HL-60 (cell line): ENCODE results near the gene SMAD2.

Source experiments
- DNase-seq, 2 experiments: peaks; one replicate each; pipeline ENCODE4 v3.0.0-alpha.2; 2010 to 2020; ENCODE audit warnings: low read depth in 1 of 2, low spot score in 1 of 2
- H3K27ac ChIP-seq: fragments of 250-450 bp; sonication (Bioruptor Pico); replicated peaks from 2 replicates; pipeline ENCODE4 v1.5.1; 2020; ENCODE audit warnings: mild to moderate bottlenecking, moderate library complexity
- H3K27me3 ChIP-seq: fragments of 250-450 bp; sonication (Bioruptor Pico); 2 replicates; pipeline ENCODE4 v1.5.1; 2021; ENCODE audit warnings: mild to moderate bottlenecking, moderate library complexity; ENCODE audit not compliant: insufficient read depth, poor library complexity, severe bottlenecking
- H3K4me3 ChIP-seq: replicated peaks from 2 replicates; pipeline ENCODE4 v1.5.1; 2011; ENCODE audit warnings: mild to moderate bottlenecking, control low read depth, low read length; ENCODE audit not compliant: insufficient read depth
- CTCF ChIP-seq: IDR thresholded peaks from one replicate; pipeline ENCODE4 v1.5.1; 2011; ENCODE audit warnings: low read length, control low read depth, inconsistent platforms; ENCODE audit not compliant: insufficient read depth
- GABPA ChIP-seq: IDR thresholded peaks from 2 replicates; pipeline ENCODE4 v1.6.1; 2012; ENCODE audit warnings: low read depth
- POLR2AphosphoS5 ChIP-seq: IDR thresholded peaks from 2 replicates; pipeline ENCODE4 v1.6.1; 2012; ENCODE audit warnings: low read depth
- REST ChIP-seq: IDR thresholded peaks from 2 replicates; pipeline ENCODE4 v1.6.1; 2012; ENCODE audit warnings: low read depth; ENCODE audit not compliant: insufficient replicate concordance
- SPI1 ChIP-seq: IDR thresholded peaks from 2 replicates; pipeline ENCODE4 v1.6.1; 2012; ENCODE audit warnings: low read depth, mild to moderate bottlenecking, borderline replicate concordance

Gene SMAD2

GRCh38 chr18:47779381-47779780 lies 151.1 kb downstream of the SMAD2 start:
- H3K27me3 ChIP-seq = peaks cover 2% of the 10 kb centered on the region
- TF ChIP-seq CTCF (no peak), SPI1 (no peak)
- no peak for DNase-seq

GRCh38 chr18:47777626-47778025 lies 152.8 kb downstream of the SMAD2 start:
- H3K27ac ChIP-seq = no peak overlapping the region
- no peak for DNase-seq
- no peak for TF ChIP-seq POLR2AphosphoS5
- TF ChIP-seq SPI1 = no peak
- TF ChIP-seq CTCF = no peak
- TF ChIP-seq REST = no peak
- no peak for TF ChIP-seq GABPA
- H3K27me3 ChIP-seq = peaks cover 2% of the 10 kb centered on the region
- H3K4me3 ChIP-seq = no peak overlapping the region

More at GRCh38 chr18:47779381-47779780, 151.1 kb downstream of the SMAD2 start:
- H3K4me3 ChIP-seq = no peak overlapping the region
- no peak overlapping the region for H3K27ac ChIP-seq

- Histone ChIP-seq H3K27me3 (peaks cover 2% of the 10 kb centered on the region), H3K27ac (no peak overlapping the region), H3K4me3 (no peak overlapping the region)
- no peak for DNase-seq
- no peak for TF ChIP-seq SPI1
- no peak for TF ChIP-seq CTCF
- TF ChIP-seq GABPA = no peak
- no peak for TF ChIP-seq REST
- TF ChIP-seq POLR2AphosphoS5 = no peak
These were observed 154.5 kb downstream of the SMAD2 start for GRCh38 chr18:47775961-47776360.

DNA sequence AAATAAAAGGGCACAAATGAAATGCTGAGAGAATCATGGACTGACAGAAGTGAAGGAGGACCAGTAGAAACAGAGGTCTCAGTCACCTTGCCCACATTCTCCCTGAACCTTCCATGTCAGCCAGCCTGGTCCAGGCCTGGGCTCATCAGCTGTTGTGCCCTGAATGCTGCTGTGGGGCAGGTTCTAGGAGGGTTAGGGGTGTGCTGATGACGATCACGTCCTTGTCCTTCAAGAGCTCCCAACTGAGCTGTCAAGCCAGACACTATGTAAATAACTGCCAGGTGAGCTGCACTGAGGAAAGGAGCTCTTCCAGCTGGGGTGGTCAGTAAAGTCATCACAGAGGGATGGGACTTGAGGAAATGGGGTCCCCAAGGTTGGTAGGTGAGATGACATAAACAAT lies 156.5 kb downstream of the SMAD2 start:
- no peak for TF ChIP-seq SPI1
- no peak for TF ChIP-seq REST
- no peak for TF ChIP-seq CTCF
- no peak for TF ChIP-seq POLR2AphosphoS5
- no peak for TF ChIP-seq GABPA
- DNase-seq = no peak
- Histone ChIP-seq H3K27me3 (peaks cover 2% of the 10 kb centered on the region), H3K27ac (no peak overlapping the region), H3K4me3 (no peak overlapping the region)
